ENCODE measurements around the gene MICAL2. TPM values are rescaled to one million over a fixed set of nuclear protein-coding genes. Genes with fewer than 3 reads are reported as not detected.

Gene MICAL2
- total RNA-seq, 1 experiment from 2014 or later: 37.4 TPM

DNA sequence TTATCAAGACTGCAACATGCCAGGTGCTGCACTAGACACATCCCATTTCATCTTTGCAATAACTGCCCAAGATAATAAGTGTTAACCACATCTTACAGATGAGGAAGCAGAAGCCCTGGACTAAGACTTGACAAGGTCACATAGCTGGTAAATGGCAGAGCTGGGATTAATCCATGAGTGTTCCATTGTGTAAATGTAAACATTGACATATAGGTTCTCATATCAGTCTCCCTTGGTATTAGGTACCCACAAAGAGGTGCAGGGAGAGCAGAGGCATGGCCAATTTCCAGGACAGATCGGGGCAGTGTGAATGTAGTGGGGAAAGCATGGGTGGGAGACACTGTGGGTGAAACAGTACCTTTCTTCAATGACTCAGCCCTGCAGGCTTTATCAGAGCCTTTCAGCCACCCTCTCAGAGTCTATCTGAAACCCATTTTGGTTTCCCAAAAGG, 17.9 kb downstream of the MICAL2 start:
- H4K20me1 ChIP-seq (ENCODE audit: insufficient read depth): no peaks in the 10 kb centered on the region

More for the DNA sequence above, 17.9 kb downstream of the MICAL2 start:
- no peak for TF ChIP-seq EZH2 (IDR thresholded peaks at IDR 0.05)
- no peak for TF ChIP-seq POLR2A (IDR thresholded peaks at IDR 0.05; ENCODE audit: borderline replicate concordance, extremely low read depth, insufficient read depth, insufficient read length)
- TF ChIP-seq ZNF274 (IDR thresholded peaks at IDR 0.05; ENCODE audit: low read depth, low read length): no peak
- TF ChIP-seq TCF7L2 (IDR thresholded peaks at IDR 0.05; ENCODE audit: borderline replicate concordance, extremely low read depth, insufficient read depth, insufficient read length): no peak
- TF ChIP-seq JUND (IDR thresholded peaks at IDR 0.05): no peak
- TF ChIP-seq SIN3A (IDR thresholded peaks at IDR 0.05; ENCODE audit: low read depth): no peak
- TF ChIP-seq EGR1 (IDR thresholded peaks at IDR 0.05; ENCODE audit: low read depth): no peak
- TF ChIP-seq, protein P1, sequence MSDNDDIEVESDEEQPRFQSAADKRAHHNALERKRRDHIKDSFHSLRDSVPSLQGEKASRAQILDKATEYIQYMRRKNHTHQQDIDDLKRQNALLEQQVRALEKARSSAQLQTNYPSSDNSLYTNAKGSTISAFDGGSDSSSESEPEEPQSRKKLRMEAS (IDR thresholded peaks at IDR 0.05): no peak
- TF ChIP-seq, protein P2, sequence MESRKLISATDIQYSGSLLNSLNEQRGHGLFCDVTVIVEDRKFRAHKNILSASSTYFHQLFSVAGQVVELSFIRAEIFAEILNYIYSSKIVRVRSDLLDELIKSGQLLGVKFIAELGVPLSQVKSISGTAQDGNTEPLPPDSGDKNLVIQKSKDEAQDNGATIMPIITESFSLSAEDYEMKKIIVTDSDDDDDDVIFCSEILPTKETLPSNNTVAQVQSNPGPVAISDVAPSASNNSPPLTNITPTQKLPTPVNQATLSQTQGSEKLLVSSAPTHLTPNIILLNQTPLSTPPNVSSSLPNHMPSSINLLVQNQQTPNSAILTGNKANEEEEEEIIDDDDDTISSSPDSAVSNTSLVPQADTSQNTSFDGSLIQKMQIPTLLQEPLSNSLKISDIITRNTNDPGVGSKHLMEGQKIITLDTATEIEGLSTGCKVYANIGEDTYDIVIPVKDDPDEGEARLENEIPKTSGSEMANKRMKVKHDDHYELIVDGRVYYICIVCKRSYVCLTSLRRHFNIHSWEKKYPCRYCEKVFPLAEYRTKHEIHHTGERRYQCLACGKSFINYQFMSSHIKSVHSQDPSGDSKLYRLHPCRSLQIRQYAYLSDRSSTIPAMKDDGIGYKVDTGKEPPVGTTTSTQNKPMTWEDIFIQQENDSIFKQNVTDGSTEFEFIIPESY (IDR thresholded peaks at IDR 0.05; ENCODE audit: extremely low read depth, insufficient replicate concordance, low read length): no peak
- TF ChIP-seq CEBPB (IDR thresholded peaks at IDR 0.05; ENCODE audit: low read depth): no peak
- no peak for TF ChIP-seq RAD21 (IDR thresholded peaks at IDR 0.05; ENCODE audit: low read depth)
- no peak for TF ChIP-seq POLR2AphosphoS5 (IDR thresholded peaks at IDR 0.05; ENCODE audit: low read depth, low read length)
- no peak for TF ChIP-seq EZH2phosphoT487 (IDR thresholded peaks at IDR 0.05; ENCODE audit: borderline replicate concordance)
- TF ChIP-seq, protein P3, sequence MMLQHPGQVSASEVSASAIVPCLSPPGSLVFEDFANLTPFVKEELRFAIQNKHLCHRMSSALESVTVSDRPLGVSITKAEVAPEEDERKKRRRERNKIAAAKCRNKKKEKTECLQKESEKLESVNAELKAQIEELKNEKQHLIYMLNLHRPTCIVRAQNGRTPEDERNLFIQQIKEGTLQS (IDR thresholded peaks at IDR 0.05): no peak
- TF ChIP-seq, protein P4, sequence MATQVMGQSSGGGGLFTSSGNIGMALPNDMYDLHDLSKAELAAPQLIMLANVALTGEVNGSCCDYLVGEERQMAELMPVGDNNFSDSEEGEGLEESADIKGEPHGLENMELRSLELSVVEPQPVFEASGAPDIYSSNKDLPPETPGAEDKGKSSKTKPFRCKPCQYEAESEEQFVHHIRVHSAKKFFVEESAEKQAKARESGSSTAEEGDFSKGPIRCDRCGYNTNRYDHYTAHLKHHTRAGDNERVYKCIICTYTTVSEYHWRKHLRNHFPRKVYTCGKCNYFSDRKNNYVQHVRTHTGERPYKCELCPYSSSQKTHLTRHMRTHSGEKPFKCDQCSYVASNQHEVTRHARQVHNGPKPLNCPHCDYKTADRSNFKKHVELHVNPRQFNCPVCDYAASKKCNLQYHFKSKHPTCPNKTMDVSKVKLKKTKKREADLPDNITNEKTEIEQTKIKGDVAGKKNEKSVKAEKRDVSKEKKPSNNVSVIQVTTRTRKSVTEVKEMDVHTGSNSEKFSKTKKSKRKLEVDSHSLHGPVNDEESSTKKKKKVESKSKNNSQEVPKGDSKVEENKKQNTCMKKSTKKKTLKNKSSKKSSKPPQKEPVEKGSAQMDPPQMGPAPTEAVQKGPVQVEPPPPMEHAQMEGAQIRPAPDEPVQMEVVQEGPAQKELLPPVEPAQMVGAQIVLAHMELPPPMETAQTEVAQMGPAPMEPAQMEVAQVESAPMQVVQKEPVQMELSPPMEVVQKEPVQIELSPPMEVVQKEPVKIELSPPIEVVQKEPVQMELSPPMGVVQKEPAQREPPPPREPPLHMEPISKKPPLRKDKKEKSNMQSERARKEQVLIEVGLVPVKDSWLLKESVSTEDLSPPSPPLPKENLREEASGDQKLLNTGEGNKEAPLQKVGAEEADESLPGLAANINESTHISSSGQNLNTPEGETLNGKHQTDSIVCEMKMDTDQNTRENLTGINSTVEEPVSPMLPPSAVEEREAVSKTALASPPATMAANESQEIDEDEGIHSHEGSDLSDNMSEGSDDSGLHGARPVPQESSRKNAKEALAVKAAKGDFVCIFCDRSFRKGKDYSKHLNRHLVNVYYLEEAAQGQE (IDR thresholded peaks at IDR 0.05; ENCODE audit: low read depth): no peak
- no peak for TF ChIP-seq ELF1 (IDR thresholded peaks at IDR 0.05; ENCODE audit: borderline replicate concordance, low read depth)
- TF ChIP-seq, protein P5, sequence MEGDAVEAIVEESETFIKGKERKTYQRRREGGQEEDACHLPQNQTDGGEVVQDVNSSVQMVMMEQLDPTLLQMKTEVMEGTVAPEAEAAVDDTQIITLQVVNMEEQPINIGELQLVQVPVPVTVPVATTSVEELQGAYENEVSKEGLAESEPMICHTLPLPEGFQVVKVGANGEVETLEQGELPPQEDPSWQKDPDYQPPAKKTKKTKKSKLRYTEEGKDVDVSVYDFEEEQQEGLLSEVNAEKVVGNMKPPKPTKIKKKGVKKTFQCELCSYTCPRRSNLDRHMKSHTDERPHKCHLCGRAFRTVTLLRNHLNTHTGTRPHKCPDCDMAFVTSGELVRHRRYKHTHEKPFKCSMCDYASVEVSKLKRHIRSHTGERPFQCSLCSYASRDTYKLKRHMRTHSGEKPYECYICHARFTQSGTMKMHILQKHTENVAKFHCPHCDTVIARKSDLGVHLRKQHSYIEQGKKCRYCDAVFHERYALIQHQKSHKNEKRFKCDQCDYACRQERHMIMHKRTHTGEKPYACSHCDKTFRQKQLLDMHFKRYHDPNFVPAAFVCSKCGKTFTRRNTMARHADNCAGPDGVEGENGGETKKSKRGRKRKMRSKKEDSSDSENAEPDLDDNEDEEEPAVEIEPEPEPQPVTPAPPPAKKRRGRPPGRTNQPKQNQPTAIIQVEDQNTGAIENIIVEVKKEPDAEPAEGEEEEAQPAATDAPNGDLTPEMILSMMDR (IDR thresholded peaks at IDR 0.05 in 2 of 3, conservative IDR thresholded peaks at IDR 0.05 in 1 of 3; ENCODE audit: borderline replicate concordance in 1 of 3, insufficient read depth in 1 of 3, low read depth in 2 of 3, low read length in 2 of 3): no peak
- no peak for TF ChIP-seq SP1 (IDR thresholded peaks at IDR 0.05; ENCODE audit: low read depth)
- TF ChIP-seq YY1 (IDR thresholded peaks at IDR 0.05; ENCODE audit: extremely low read depth, insufficient replicate concordance, low read depth, low read length): no peak
- Histone ChIP-seq H3K36me3 (ENCODE audit: control insufficient read depth in 1 of 2, insufficient read depth in 2 of 2, low read length in 2 of 2) (no peaks in the 10 kb centered on the region), H3K27me3 (ENCODE audit: insufficient read depth, low read length) (no peaks in the 10 kb centered on the region), H3K9me2 (ENCODE audit: insufficient read depth) (no peaks in the 10 kb centered on the region), H2AFZ (ENCODE audit: low read depth, low read length, poor library complexity, severe bottlenecking) (no peak overlapping the region), H3K27ac (ENCODE audit: low read depth, low read length) (no peak overlapping the region), H3K9me3 (ENCODE audit: control insufficient read depth in 1 of 2, insufficient read depth in 1 of 2, low read depth in 1 of 2, low read length in 2 of 2) (no peaks in the 10 kb centered on the region), H3K9ac (ENCODE audit: low read length) (no peak overlapping the region), H3K79me2 (ENCODE audit: insufficient read depth, low read length) (peaks cover 3% of the 10 kb centered on the region; the same call in 1 of the 2 replicates), H3K4me2 (ENCODE audit: low read length) (no peak overlapping the region), H3K4me3 (replicated peaks in 1 of 2; ENCODE audit: low read depth in 1 of 2, low read length in 2 of 2) (no peak overlapping the region), H3K4me1 (ENCODE audit: control insufficient read depth in 1 of 2, insufficient read depth in 2 of 2, low read length in 2 of 2) (peaks cover 19 to 46% of the 10 kb centered on the region in 2 experiments)
- no peak for DNase-seq (ENCODE audit: low read depth, low spot score)
- intact Hi-C loops (cut with micrococcal nuclease): no loop called here
- RAD21 ChIA-PET (ENCODE audit: low non-redundant PET in 1 of 2, low total read pairs in 2 of 2, uncharacterized antibody in 2 of 2, unreplicated experiment in 2 of 2): no interaction called here
- BruUV-seq (replicated peaks): no TSS peak
- CTCF ChIA-PET: no interaction called here
- POLR2A ChIA-PET: no interaction called here
- ATAC-seq: no peak

Measured in HCT116 (cell line).